ENCODE results near the gene TMEM176B.

Gene TMEM176B

DNA sequence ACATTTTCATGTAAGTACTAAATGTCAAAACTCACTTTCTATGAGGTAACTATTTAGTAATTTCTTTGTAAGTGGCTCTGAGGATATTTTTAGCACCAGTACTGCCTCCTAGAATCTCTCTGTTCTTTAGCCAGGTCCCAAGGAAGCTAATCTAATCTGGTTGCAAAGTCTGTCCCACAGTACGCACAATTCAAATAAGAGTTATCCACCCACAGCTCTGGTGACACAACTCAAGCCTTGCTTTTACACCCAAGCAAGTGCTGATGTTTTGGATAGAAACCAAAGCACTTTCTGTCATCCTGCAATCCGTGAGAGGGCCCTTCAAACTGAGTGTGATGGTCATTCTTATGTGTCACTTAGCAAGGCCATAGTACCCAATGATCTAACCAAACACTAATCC, 48.5 kb downstream of the TMEM176B start:
- no peak for DNase-seq (ENCODE audit: low read depth)

DNA sequence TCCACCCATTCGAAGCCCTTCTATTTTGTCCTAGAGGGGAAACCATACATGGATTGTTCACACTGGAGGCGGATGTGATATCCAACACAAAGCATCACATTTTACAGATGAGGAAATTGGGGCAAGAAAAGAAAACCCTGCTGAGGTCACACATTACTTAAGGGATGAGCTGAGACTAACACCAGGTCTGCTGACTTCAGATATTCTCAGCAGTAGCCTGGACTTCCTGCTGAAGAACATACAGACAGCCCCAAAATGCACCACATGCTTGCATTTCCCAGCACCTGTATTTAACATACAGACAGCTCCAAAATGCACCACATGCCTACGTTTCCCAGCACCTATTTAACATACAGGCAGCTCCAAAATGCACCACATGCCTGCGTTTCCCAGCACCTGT, 51.8 kb downstream of the TMEM176B start:
- DNase-seq (ENCODE audit: low read depth), result no peak

DNA sequence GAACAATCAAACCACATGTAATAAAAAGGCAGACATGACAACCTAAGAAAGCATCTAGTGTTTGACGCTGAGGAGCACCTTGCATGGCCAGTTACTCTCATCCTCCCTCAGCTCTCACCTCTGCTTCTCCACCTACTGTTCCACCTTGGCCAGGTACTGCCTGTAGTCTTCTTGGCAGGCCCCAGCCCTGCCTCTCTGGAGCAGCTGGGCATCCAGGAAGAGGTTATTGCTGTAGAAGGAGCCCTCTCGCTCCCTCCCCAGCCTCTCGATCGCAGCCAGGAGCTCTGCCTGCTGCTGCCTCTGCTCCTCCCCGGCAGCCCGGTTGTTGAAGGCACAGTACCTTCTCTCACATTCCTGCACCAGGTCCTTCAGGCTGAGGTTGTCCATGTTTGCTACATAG, 53.2 kb downstream of the TMEM176B start:
- no peak for DNase-seq (ENCODE audit: low read depth)

DNA sequence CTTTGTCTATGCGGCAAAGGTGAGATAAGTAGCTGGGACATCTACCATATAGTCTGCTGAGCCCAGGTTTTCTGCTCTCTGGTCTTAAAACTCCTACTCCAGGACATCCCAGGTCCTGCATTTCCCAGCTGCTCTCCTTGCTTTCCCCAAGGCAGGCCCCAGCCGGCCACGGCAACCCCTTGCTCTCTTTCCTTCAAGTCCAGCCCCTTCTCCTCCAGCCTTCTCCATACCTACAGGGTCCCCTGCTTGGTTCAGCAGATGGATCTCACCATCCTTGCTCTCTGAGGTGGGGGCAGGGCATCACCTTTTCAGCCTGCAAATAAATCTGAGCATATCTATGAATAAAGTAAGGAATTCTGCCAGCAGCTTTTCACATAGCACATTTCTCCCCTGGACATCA, 54.3 kb downstream of the TMEM176B start:
- no peak for DNase-seq (ENCODE audit: low read depth)

DNA sequence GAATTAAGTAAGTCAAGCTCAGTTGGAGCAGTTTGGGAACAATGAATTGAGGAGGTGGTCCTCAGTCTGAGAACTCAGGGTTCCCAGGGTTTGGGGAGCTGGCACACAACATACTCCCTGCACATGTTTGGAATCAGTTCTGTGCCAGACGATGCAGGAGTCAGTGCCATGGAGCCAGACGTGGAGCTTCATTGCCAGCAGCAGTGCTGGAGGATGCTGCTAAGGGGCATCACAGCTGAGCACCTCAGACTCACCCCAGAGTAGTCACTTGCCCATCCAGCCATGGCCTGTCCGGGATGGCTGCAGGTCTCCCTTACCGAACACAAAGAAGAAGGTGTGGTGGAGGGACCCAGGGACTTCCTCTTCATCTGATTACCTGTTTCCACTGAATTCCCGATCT, 55.1 kb downstream of the TMEM176B start:
- DNase-seq (ENCODE audit: low read depth), result no peak

DNA sequence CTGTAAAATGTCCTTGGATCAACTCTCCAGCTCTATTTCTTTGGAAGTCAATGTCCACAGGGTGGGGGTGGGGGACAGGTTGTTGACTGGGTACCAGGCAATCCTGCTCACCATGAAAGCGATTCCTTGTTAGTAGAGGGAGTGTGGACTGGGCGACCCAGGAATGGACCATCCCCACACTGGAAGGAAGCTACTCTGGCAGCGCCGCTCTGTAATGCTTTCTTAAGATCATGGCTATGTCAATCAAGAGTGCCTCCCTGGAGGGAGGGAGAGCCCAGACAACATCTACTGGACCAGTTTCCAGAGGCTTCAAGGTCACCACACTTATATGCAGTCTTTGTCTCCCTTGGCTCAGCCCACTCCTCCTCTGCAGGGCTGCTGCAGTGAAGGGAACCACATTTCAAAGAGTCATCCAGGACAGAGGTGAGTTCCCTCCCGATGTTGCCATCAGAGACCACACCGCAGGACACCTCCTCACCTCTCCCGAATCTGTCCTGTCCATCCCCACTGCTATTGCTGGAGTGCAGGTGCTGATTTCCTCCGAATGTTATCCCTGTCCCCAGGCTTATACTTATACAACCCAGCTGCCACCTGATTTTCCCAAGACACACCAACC, 56.0 kb downstream of the TMEM176B start:
- no peak for DNase-seq (ENCODE audit: low read depth)

DNA sequence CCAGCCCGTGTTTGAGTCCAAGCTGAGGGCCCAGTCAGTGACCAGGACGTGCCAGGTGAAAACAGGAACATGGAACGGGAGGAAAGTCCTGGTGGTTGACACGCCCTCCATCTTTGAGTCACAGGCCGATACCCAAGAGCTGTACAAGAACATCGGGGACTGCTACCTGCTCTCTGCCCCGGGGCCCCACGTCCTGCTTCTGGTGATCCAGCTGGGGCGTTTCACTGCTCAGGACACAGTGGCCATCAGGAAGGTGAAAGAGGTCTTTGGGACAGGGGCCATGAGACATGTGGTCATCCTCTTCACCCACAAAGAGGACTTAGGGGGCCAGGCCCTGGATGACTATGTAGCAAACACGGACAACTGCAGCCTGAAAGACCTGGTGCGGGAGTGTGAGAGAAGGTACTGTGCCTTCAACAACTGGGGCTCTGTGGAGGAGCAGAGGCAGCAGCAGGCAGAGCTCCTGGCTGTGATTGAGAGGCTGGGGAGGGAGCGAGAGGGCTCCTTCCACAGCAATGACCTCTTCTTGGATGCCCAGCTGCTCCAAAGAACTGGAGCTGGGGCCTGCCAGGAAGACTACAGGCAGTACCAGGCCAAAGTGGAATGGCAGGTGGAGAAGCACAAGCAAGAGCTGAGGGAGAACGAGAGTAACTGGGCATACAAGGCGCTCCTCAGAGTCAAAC, 57.7 kb downstream of the TMEM176B start:
- DNase-seq (ENCODE audit: low read depth), result no peak

Measured in stimulated activated CD8-positive, alpha-beta memory T cell treated with anti-CD3 and anti-CD28 coated beads, Interleukin-12 subunit alpha, Interleukin-12 subunit beta, amount 100 ng/mL, for 4 hours (primary cell).